CD4-positive, CD25-positive, alpha-beta regulatory T cell (primary cell): ENCODE measurements around the gene IMPDH1. TPM values are rescaled to one million over a fixed set of nuclear protein-coding genes. Genes with fewer than 3 reads are reported as not detected.
A peak's percentile ranks its signal among the peaks of the same experiment; 100 is the strongest.

Source experiments
- ATAC-seq, 2 donors: fragments of 150-1000 bp; cut with Tn5 transposase; one replicate each; pipeline ENCODE4 v1.10.0; 2021; ENCODE audit warnings: low read depth in 2 of 2, moderate number of reproducible peaks in 2 of 2, moderate library complexity in 1 of 2
- DNase-seq, 3 donors: peaks; one replicate each; pipeline versions ENCODE4 v3.0.0 to v3.0.0-alpha.2; 2012 to 2022; ENCODE audit warnings: mixed read lengths in 1 of 3
- H3K27ac ChIP-seq: one replicate; pipeline ENCODE4 v1.7.0; 2013; ENCODE audit warnings: mild to moderate bottlenecking, low read length; ENCODE audit not compliant: insufficient read depth, poor library complexity, severe bottlenecking
- H3K27me3 ChIP-seq: one replicate; pipeline ENCODE4 v1.7.0; 2013; ENCODE audit warnings: low read length; ENCODE audit not compliant: control insufficient read depth, insufficient read depth
- H3K36me3 ChIP-seq: one replicate; pipeline ENCODE4 v1.7.0; 2013; ENCODE audit warnings: mild to moderate bottlenecking, low read length, moderate library complexity; ENCODE audit not compliant: control insufficient read depth, insufficient read depth
- H3K4me1 ChIP-seq: 2 replicates; pipeline ENCODE4 v1.7.0; 2013; ENCODE audit warnings: mild to moderate bottlenecking, low read length; ENCODE audit not compliant: insufficient read depth, control insufficient read depth, poor library complexity, severe bottlenecking
- H3K4me3 ChIP-seq: one replicate; pipeline ENCODE4 v1.7.0; 2013; ENCODE audit warnings: low read depth, mild to moderate bottlenecking, low read length, moderate library complexity
- H3K9me3 ChIP-seq, 2 experiments: 1 replicate in 1 of 2; 2 replicates in 1 of 2; pipeline ENCODE4 v1.7.0; 2013; ENCODE audit warnings: low read length in 2 of 2, mild to moderate bottlenecking in 1 of 2, moderate library complexity in 1 of 2; ENCODE audit not compliant: control insufficient read depth in 2 of 2
- H3K27ac Mint-ChIP-seq, 3 donors: one replicate each; pipeline ENCODE4 v1.8.0; 2020 to 2022; ENCODE audit warnings: mild to moderate bottlenecking in 3 of 3, mixed read lengths in 3 of 3, moderate library complexity in 2 of 3
- H3K27me3 Mint-ChIP-seq: one replicate; pipeline ENCODE4 v1.8.0; 2022; ENCODE audit warnings: mild to moderate bottlenecking, mixed read lengths
- H3K36me3 Mint-ChIP-seq: one replicate; pipeline ENCODE4 v1.8.0; 2020; ENCODE audit warnings: mixed read lengths
- H3K4me1 Mint-ChIP-seq, 4 donors: one replicate each; pipeline ENCODE4 v1.8.0; 2020 to 2022; ENCODE audit warnings: mixed read lengths in 4 of 4, mild to moderate bottlenecking in 1 of 4
- H3K4me3 Mint-ChIP-seq, 4 donors: one replicate each; pipeline ENCODE4 v1.8.0; 2020 to 2022; ENCODE audit warnings: mild to moderate bottlenecking in 4 of 4, mixed read lengths in 4 of 4, moderate library complexity in 3 of 4
- H3K9me3 Mint-ChIP-seq, 7 donors: one replicate each; pipeline ENCODE4 v1.8.0; 2020 to 2022; ENCODE audit warnings: mixed read lengths in 7 of 7, mild to moderate bottlenecking in 3 of 7, moderate library complexity in 2 of 7
- polyA plus RNA-seq, 4 donors: library from polyadenylated mRNA; unstranded; fragments of 300-500 nt; fragmentation: Illumina TruSeq; gene quantifications; one replicate each; pipeline ENCODE4 v1.2.3, GENCODE V29; 2021
- total RNA-seq: library from RNA; stranded (reverse); gene quantifications from one replicate; pipeline ENCODE4 v1.2.3, GENCODE V29; 2022

The IMPDH1 gene
- total and polyA plus RNA-seq, 5 donors from 2014 or later, result 27.2 to 48.2 (median 36.1) TPM

DNA sequence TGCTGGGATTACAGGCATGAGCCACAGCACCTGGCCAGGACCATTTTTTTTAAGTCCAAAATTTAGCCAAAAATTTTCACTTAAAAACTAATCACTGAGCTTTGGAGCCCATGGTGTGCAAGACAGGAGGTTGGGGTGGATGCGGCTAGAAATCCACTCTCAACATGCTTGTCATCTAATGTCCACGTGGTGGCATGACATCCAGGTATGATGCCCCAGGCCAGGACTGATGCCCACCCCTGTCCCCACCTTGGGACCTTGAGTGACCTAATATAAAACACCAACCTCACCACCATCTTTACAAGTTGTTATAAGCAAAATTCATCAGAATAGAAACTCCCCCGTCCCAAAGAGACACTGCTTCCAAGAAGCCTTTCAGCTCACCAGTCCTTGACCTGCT is 20.4 kb upstream of the IMPDH1 start:
- H3K27me3 ChIP-seq, result peaks cover 7% of the 10 kb centered on the region
- no peak overlapping the region for H3K27ac Mint-ChIP-seq
- H3K9me3 Mint-ChIP-seq, result no peaks in the 10 kb centered on the region
- ATAC-seq, result no peak
- H3K36me3 Mint-ChIP-seq, result no peaks in the 10 kb centered on the region
- H3K36me3 ChIP-seq, result no peaks in the 10 kb centered on the region
- H3K4me1 Mint-ChIP-seq, result no peaks in the 10 kb centered on the region
- H3K27me3 Mint-ChIP-seq, result peaks cover 11% of the 10 kb centered on the region
- no peak overlapping the region for H3K4me3 Mint-ChIP-seq
- DNase-seq, result no peak
- H3K4me1 ChIP-seq, result no peaks in the 10 kb centered on the region
- H3K4me3 ChIP-seq, result no peak overlapping the region
- no peaks in the 10 kb centered on the region for H3K9me3 ChIP-seq
- no peak overlapping the region for H3K27ac ChIP-seq

DNA sequence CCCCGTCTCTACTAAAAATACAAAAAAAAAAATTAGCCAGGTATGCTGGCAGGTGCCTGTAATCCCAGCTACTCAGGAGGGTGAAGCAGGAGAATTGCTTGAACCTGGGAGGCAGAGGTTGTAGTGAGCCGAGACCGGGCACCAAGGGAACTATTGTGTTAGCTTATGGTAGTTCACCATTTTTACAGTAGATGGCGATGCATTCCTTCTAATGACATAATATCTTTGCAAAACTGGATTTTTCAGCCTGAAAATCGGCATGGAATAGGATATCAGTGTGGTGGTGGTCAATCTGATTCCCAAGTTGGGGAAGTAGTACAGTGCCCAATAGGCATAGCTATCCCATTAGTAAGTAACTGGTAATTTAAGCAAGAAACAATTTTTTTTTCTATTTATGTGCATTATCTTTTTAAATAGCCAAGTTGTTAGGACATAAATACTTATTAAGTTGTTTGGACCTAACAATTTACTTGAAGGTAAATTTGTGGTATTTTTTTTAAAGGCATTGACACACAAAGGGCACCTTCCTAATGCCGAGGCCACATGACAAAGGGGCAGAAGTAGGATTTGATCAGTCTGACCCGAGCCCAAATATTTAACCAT is 17.6 kb upstream of the IMPDH1 start:
- DNase-seq, result peak in 2 of 3 donors; percentile 58 to 67
- no peak overlapping the region for H3K4me3 ChIP-seq
- H3K36me3 Mint-ChIP-seq, result no peaks in the 10 kb centered on the region
- peak; percentile 56 to 66 for ATAC-seq
- no peak overlapping the region for H3K27ac ChIP-seq
- no peaks in the 10 kb centered on the region for H3K4me1 Mint-ChIP-seq
- H3K9me3 ChIP-seq, result no peaks in the 10 kb centered on the region
- no peak overlapping the region for H3K27ac Mint-ChIP-seq
- H3K27me3 Mint-ChIP-seq, result peaks cover 11% of the 10 kb centered on the region
- no peaks in the 10 kb centered on the region for H3K4me1 ChIP-seq
- H3K9me3 Mint-ChIP-seq, result no peaks in the 10 kb centered on the region
- H3K36me3 ChIP-seq, result no peaks in the 10 kb centered on the region
- peaks cover 3% of the 10 kb centered on the region for H3K27me3 ChIP-seq
- no peak overlapping the region for H3K4me3 Mint-ChIP-seq

DNA sequence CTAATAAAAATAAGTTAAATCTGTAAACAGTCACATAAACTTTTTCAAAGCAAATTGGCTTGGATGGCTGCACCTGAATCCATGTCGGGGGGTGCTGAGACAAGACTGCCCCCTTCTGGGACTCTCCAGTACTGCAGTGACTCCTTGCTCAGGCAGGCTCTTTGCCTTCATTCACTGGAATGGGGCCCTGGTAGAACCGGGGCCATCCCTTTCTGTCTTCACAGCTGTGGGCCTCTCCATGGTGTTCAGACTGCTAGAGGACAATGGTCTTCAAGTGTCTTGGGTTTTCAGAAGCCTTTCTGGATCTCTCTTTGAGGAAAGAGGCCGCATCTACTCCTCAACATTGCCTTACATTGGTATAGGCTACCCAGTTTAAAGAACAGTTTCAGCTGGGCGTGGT is 16.1 kb upstream of the IMPDH1 start:
- Mint-ChIP-seq H3K27me3 (peaks cover 11% of the 10 kb centered on the region), H3K9me3 (no peaks in the 10 kb centered on the region), H3K36me3 (no peaks in the 10 kb centered on the region), H3K27ac (no peak overlapping the region), H3K4me1 (no peaks in the 10 kb centered on the region), H3K4me3 (no peak overlapping the region)
- no peak overlapping the region for H3K27ac ChIP-seq
- H3K4me3 ChIP-seq, result no peak overlapping the region
- no peaks in the 10 kb centered on the region for H3K36me3 ChIP-seq
- peaks cover 3% of the 10 kb centered on the region for H3K27me3 ChIP-seq
- no peaks in the 10 kb centered on the region for H3K4me1 ChIP-seq
- ATAC-seq (peak; percentile 71 to 81), DNase-seq (peak; percentile 59 to 79 (median 78))
- H3K9me3 ChIP-seq, result no peaks in the 10 kb centered on the region

DNA sequence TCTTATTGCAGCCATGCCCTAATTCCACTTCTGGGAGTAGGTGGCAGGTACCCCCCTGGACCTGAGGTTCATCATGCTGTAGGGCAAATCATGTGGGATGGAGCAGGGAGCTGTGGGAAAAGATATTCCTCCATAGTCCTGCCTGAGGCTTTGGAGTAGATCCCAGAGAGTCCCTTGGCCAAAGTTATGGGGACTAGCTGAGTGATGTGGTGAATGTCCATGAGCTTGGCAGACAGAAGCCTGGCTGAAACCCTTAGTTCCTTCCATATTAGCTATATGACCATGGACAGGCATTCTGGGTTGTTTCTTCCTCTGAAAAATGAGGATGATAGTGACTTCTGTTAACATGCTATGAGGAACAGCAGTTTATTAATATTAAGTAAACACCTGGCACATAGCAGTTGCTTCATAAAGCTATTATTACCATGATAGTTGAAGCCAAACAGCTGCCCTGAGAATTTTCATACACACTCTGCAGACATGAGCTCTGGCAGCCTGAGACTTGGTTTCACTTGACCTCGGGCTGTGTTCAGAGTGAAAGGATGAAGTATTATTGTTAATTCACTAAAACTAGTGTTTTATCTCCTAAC is 15.0 kb upstream of the IMPDH1 start:
- no peaks in the 10 kb centered on the region for H3K4me1 ChIP-seq
- no peak overlapping the region for H3K27ac ChIP-seq
- DNase-seq, result no peak
- no peaks in the 10 kb centered on the region for H3K36me3 Mint-ChIP-seq
- ATAC-seq, result no peak
- no peaks in the 10 kb centered on the region for H3K9me3 ChIP-seq
- H3K4me1 Mint-ChIP-seq, result no peaks in the 10 kb centered on the region
- no peak overlapping the region for H3K4me3 ChIP-seq
- peaks cover 10% of the 10 kb centered on the region for H3K27me3 Mint-ChIP-seq
- H3K36me3 ChIP-seq, result no peaks in the 10 kb centered on the region
- H3K27ac Mint-ChIP-seq, result no peak overlapping the region
- H3K4me3 Mint-ChIP-seq, result no peak overlapping the region
- no peaks in the 10 kb centered on the region for H3K9me3 Mint-ChIP-seq
- peaks cover 3% of the 10 kb centered on the region for H3K27me3 ChIP-seq

DNA sequence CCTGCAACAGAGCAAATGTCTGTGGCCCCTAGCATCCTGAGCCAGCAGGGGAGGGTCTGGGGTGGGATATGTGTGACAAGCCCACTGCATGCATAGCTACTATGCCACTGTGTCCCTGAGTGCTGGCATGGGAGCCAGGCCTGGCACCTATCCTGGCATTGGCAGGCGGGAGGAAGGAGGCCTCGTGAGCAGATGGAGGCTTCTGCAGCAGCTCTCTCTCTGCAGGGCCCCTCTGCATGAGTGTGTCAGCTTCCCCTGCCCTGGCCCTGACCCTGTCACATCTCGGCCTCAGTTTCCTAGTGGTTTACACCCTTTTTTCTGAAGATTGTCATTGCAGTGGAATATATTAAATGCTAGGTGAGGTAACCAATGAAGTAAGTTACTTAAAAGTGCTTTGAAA is 13.1 kb upstream of the IMPDH1 start:
- Histone ChIP-seq H3K4me1 (no peaks in the 10 kb centered on the region), H3K36me3 (no peaks in the 10 kb centered on the region), H3K9me3 (no peaks in the 10 kb centered on the region), H3K27ac (no peak overlapping the region), H3K27me3 (no peaks in the 10 kb centered on the region), H3K4me3 (no peak overlapping the region)
- no peaks in the 10 kb centered on the region for H3K4me1 Mint-ChIP-seq
- no peak overlapping the region for H3K27ac Mint-ChIP-seq
- H3K27me3 Mint-ChIP-seq, result peaks cover 9% of the 10 kb centered on the region
- no peaks in the 10 kb centered on the region for H3K36me3 Mint-ChIP-seq
- DNase-seq, result no peak
- no peaks in the 10 kb centered on the region for H3K9me3 Mint-ChIP-seq
- ATAC-seq, result no peak
- H3K4me3 Mint-ChIP-seq, result no peak overlapping the region

DNA sequence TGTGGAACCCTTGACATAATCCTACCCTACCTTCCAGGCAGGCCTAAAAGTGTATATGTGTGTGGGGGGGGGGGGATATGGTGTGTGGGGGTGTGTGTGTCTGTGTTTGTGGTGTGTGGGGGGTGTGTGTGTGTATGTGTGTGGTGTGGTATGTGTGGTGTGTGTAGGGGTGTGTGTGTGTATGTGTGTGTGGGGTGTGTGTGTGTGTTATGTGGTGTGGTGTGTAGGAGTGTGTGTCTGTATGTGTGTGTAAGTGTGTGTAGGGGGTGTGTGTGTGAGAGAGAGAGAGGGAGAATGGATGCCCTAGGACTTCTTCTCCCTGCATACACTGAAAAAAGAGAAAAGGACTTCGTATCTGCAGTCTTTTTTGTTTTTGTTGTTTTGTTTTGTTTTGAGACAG is 12.3 kb upstream of the IMPDH1 start:
- no peak for ATAC-seq
- Mint-ChIP-seq H3K4me1 (no peaks in the 10 kb centered on the region), H3K9me3 (no peaks in the 10 kb centered on the region), H3K36me3 (no peaks in the 10 kb centered on the region), H3K27ac (no peak overlapping the region), H3K27me3 (peaks cover 9% of the 10 kb centered on the region), H3K4me3 (no peak overlapping the region)
- Histone ChIP-seq H3K27me3 (no peaks in the 10 kb centered on the region), H3K27ac (no peak overlapping the region), H3K36me3 (no peaks in the 10 kb centered on the region), H3K9me3 (no peaks in the 10 kb centered on the region), H3K4me3 (no peak overlapping the region), H3K4me1 (no peaks in the 10 kb centered on the region)
- no peak for DNase-seq

DNA sequence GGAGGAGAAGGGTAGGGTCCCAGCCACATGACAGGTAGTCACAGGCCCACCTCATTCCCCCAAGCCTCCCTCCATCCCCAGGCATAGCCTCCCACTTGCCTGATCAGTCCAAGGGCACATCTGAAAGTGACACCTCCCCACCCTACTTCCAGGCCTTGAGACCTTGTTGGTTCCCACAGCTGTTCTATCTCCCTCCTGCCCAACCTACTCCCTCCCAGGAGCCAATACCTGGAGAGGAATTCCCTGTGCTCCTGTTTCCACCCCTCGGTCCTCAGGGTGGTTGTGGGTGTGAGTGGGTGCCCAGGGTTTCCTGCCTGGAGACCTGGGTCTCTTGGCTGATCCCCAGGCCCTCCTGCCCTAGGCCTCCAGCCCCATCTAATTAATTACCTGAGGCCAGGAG is 11.6 kb upstream of the IMPDH1 start:
- no peak overlapping the region for H3K27ac ChIP-seq
- H3K27me3 ChIP-seq, result no peaks in the 10 kb centered on the region
- ATAC-seq (no peak), DNase-seq (no peak)
- H3K4me1 ChIP-seq, result no peaks in the 10 kb centered on the region
- no peaks in the 10 kb centered on the region for H3K36me3 ChIP-seq
- H3K4me3 Mint-ChIP-seq, result no peak overlapping the region
- no peak overlapping the region for H3K27ac Mint-ChIP-seq
- no peak overlapping the region for H3K4me3 ChIP-seq
- no peaks in the 10 kb centered on the region for H3K9me3 Mint-ChIP-seq
- H3K27me3 Mint-ChIP-seq, result peaks cover 9% of the 10 kb centered on the region
- no peaks in the 10 kb centered on the region for H3K4me1 Mint-ChIP-seq
- no peaks in the 10 kb centered on the region for H3K36me3 Mint-ChIP-seq
- no peaks in the 10 kb centered on the region for H3K9me3 ChIP-seq

DNA sequence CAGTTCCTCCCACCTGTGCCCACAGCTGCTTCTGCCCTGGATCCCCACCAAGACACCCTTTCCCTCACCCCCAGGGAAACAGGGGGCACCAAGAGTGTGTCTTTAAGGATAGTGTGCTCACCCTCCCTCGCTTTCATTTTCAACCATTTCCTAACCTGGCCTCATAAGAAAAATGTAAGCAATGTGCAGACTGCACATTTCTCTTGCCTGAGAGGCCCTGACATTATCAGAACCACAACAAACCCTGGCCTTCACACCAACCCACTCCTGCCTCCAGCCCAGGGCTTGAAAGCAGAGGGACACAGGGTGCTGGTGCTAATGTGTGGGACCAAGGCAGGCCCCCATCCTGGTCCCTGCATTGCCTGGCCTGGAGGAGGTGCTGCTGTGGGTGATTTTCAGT is 11.0 kb upstream of the IMPDH1 start:
- DNase-seq (no peak), ATAC-seq (no peak)
- H3K27me3 Mint-ChIP-seq, result peaks cover 6% of the 10 kb centered on the region
- no peak overlapping the region for H3K4me3 ChIP-seq
- H3K9me3 Mint-ChIP-seq, result no peaks in the 10 kb centered on the region
- H3K27ac ChIP-seq, result no peak overlapping the region
- no peaks in the 10 kb centered on the region for H3K4me1 ChIP-seq
- H3K36me3 ChIP-seq, result no peaks in the 10 kb centered on the region
- H3K4me3 Mint-ChIP-seq, result no peak overlapping the region
- no peaks in the 10 kb centered on the region for H3K36me3 Mint-ChIP-seq
- H3K27me3 ChIP-seq, result no peaks in the 10 kb centered on the region
- H3K4me1 Mint-ChIP-seq, result no peaks in the 10 kb centered on the region
- no peak overlapping the region for H3K27ac Mint-ChIP-seq
- no peaks in the 10 kb centered on the region for H3K9me3 ChIP-seq
